Gastroesophageal sphincter (tissue), 4 donors: ENCODE data around the gene SDC1. TPM values are rescaled to one million over a fixed set of nuclear protein-coding genes. Genes with fewer than 3 reads are reported as not detected.

ENCODE experiments used
- ATAC-seq: fragments of 150-250 bp; one replicate; pipeline ENCODE4 v1.9.1; 2016; ENCODE audit warnings: mild to moderate bottlenecking, moderate library complexity
- H3K27ac ChIP-seq, 4 donors: fragments of 200-600 bp; sonication (generic) in 3 of 4; 1 replicate in 3 of 4; 2 replicates in 1 of 4; pipeline ENCODE4 v1.5.1; 2016 to 2019
- H3K27me3 ChIP-seq: fragments of 200-600 bp; sonication (generic); one replicate; pipeline ENCODE4 v1.5.1; 2019
- H3K36me3 ChIP-seq, 2 donors: fragments of 200-600 bp; sonication (generic); one replicate each; pipeline ENCODE4 v1.5.1; 2019; ENCODE audit warnings: control low read depth in 1 of 2
- H3K4me1 ChIP-seq, 3 donors: fragments of 200-600 bp; sonication (generic); 1 replicate in 2 of 3; 2 replicates in 1 of 3; pipeline ENCODE4 v1.5.1; 2016 to 2019; ENCODE audit warnings: control low read depth in 2 of 3
- H3K4me3 ChIP-seq, 2 donors: fragments of 200-600 bp; sonication (generic); one replicate each; pipeline ENCODE4 v1.5.1; 2019; ENCODE audit warnings: mild to moderate bottlenecking in 1 of 2, moderate library complexity in 1 of 2
- H3K9me3 ChIP-seq, 3 donors: fragments of 200-600 bp; sonication (generic); one replicate each; pipeline ENCODE4 v1.5.1; 2017 to 2019; ENCODE audit warnings: control low read depth in 2 of 3
- EP300 ChIP-seq: sonication (generic); formaldehyde crosslinking; IDR thresholded peaks from one replicate; pipeline ENCODE4 v1.6.1; 2017; ENCODE audit warnings: antibody characterized with exemption, mild to moderate bottlenecking
- POLR2A ChIP-seq, 2 donors: fragments of 450-650 bp; IDR thresholded peaks; one replicate each; pipeline ENCODE4 v1.6.1; 2017; ENCODE audit warnings: antibody characterized with exemption in 2 of 2, mild to moderate bottlenecking in 2 of 2, moderate library complexity in 1 of 2
- POLR2AphosphoS5 ChIP-seq: sonication (generic); formaldehyde crosslinking; IDR thresholded peaks from one replicate; pipeline ENCODE4 v1.6.1; 2017; ENCODE audit warnings: antibody characterized with exemption
- WGBS, 2 donors: methylation state at CpG; one replicate each; pipeline ENCODE4 v1.1.5; 2018; ENCODE audit warnings: low coverage in 1 of 2; 5-methylcytosine and 5-hydroxymethylcytosine counted together
- total RNA-seq, 4 donors: library from RNA; depleted of rRNA; stranded (reverse); fragments of >200 nt; gene quantifications; one replicate each; pipeline ENCODE4 v1.1.0, GENCODE V29; 2016
- TF ChIP-seq, protein P1 (sequence below), 4 experiments: fragments of 200-600 bp in 2 of 4; fragments of 450-650 bp in 2 of 4; sonication (generic) in 1 of 4; IDR thresholded peaks; one replicate each; pipeline ENCODE4 v1.5.1; 2017 to 2019; ENCODE audit warnings: antibody characterized with exemption in 4 of 4, mild to moderate bottlenecking in 2 of 4, moderate library complexity in 2 of 4

SDC1 gene
- total RNA-seq, 4 donors from 2014 or later: 1.1 to 29.5 (median 1.8) TPM

- no peak for ATAC-seq
- no peaks in the 10 kb centered on the region for H3K9me3 ChIP-seq
- 63% methylated on average over 1 of the region's 6 CpGs; no CpG with 5 or more reads in 1 of the 2 donors for WGBS, 2 donors
- no peak overlapping the region for H3K4me3 ChIP-seq
- no peaks in the 10 kb centered on the region for H3K36me3 ChIP-seq
- no peaks in the 10 kb centered on the region for H3K27me3 ChIP-seq
- H3K4me1 ChIP-seq: no peaks in the 10 kb centered on the region
- H3K27ac ChIP-seq: no peak overlapping the region
- TF ChIP-seq EP300: no peak
- TF ChIP-seq POLR2A (IDR thresholded peaks at IDR 0.05): no peak
- TF ChIP-seq, protein P1, sequence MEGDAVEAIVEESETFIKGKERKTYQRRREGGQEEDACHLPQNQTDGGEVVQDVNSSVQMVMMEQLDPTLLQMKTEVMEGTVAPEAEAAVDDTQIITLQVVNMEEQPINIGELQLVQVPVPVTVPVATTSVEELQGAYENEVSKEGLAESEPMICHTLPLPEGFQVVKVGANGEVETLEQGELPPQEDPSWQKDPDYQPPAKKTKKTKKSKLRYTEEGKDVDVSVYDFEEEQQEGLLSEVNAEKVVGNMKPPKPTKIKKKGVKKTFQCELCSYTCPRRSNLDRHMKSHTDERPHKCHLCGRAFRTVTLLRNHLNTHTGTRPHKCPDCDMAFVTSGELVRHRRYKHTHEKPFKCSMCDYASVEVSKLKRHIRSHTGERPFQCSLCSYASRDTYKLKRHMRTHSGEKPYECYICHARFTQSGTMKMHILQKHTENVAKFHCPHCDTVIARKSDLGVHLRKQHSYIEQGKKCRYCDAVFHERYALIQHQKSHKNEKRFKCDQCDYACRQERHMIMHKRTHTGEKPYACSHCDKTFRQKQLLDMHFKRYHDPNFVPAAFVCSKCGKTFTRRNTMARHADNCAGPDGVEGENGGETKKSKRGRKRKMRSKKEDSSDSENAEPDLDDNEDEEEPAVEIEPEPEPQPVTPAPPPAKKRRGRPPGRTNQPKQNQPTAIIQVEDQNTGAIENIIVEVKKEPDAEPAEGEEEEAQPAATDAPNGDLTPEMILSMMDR (IDR thresholded peaks at IDR 0.05): no peak
- no peak for TF ChIP-seq POLR2AphosphoS5
Observed at GRCh38 chr2:20199633-20200270, 25.2 kb downstream of the SDC1 start.

DNA sequence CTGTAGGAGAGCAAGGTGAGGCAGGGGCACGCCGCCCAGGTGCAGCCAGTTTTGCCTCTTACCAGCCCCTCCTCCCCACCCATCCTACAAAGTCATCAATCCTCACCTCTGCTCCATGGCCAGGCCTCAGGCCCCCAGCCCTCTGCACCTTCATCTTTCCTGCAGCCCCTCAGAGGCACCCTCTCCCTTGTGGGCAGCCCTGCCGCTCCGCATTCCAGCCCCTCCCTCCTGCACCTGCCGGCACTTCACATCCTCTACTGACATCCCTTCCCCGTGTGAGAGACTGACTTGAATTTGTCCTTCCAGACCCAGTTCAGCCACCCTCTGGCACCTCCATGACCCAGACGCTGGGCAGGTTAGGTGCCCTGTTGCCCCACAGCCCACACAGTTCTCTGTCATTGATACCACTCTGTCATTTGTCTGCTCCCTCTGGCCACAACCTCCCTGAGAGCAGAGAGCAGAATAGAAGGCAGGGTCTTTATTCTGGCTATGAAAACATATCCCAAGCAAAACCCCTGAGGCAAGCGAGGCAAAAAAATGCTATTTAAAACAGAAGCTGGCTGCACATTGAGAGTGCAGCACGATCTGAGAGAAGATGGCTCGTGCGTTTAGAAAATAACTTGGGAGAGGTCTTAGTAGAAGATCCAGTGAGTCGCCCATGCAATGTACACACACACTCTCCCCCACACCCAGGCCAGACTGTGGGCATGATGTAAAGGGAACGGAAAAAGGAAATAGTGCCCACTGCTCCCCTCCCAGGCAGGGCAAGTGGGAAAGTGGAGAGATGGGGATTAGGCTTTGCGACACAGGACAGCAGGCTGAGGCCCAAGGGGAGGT lies 25.9 kb downstream of the SDC1 start:
- H3K4me3 ChIP-seq: no peak overlapping the region
- no peaks in the 10 kb centered on the region for H3K36me3 ChIP-seq
- TF ChIP-seq POLR2A (IDR thresholded peaks at IDR 0.05) (no peak), EP300 (no peak), POLR2AphosphoS5 (no peak)
- TF ChIP-seq, protein P1 (IDR thresholded peaks at IDR 0.05): no peak
- H3K9me3 ChIP-seq: no peaks in the 10 kb centered on the region
- ATAC-seq: no peak
- no peaks in the 10 kb centered on the region for H3K27me3 ChIP-seq
- whole genome bisulfite sequencing, 2 donors: 78 to 90% methylated on average over 8 to 10 of the region's 14 CpGs
- no peak overlapping the region for H3K27ac ChIP-seq
- no peaks in the 10 kb centered on the region for H3K4me1 ChIP-seq

DNA sequence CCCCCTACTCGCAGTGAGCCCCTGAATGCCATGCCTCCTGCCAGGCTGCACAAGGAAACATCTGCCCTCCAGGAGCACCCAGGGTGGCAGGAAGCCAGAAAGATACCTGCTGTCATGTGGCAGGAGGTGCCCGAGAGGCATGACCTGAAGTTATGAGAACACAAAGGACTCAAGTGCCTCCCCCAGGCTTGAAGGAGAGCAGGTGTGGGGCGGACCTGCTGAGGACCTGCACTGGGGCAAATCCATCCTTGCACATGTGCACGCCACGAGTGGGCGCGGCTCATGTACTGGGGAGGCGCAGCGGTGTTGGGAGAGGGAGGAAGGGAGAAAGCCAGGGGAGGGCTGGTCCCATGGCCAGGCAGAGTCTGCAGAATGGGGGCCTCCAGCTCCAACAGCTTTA lies 26.9 kb downstream of the SDC1 start:
- no peaks in the 10 kb centered on the region for H3K9me3 ChIP-seq
- 83 to 100% methylated on average over 1 to 3 of the region's 9 CpGs for WGBS, 2 donors
- H3K4me3 ChIP-seq: no peak overlapping the region
- no peaks in the 10 kb centered on the region for H3K36me3 ChIP-seq
- no peaks in the 10 kb centered on the region for H3K4me1 ChIP-seq
- no peak for ATAC-seq
- H3K27ac ChIP-seq: no peak overlapping the region
- TF ChIP-seq POLR2AphosphoS5: no peak
- TF ChIP-seq POLR2A (IDR thresholded peaks at IDR 0.05): no peak
- no peaks in the 10 kb centered on the region for H3K27me3 ChIP-seq

DNA sequence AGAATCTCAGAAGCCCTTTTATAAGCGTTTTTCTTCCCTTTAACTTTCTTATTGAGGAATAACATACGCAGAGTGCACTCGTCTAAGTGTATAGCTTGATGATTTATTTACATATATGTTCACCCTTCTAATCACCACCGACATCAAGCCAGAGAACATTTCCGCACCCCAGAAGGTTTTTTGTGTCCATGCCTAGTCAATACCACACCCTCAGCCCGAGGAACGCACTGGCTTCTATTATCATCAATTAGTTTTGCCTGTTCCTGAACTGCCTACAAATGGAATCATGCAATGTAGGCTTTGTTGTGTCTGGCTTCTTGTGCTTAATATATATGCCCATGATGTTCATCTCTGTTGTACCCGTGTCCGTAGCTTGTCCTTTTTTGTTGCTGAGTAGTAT lies 27.7 kb downstream of the SDC1 start:
- H3K9me3 ChIP-seq: no peaks in the 10 kb centered on the region
- 81 to 82% methylated on average over 8 to 9 of the region's 9 CpGs for WGBS, 2 donors
- H3K4me3 ChIP-seq: no peak overlapping the region
- H3K27me3 ChIP-seq: no peaks in the 10 kb centered on the region
- H3K36me3 ChIP-seq: no peaks in the 10 kb centered on the region
- H3K4me1 ChIP-seq: no peaks in the 10 kb centered on the region
- no peak overlapping the region for H3K27ac ChIP-seq
- no peak for ATAC-seq
- TF ChIP-seq POLR2A (IDR thresholded peaks at IDR 0.05) (no peak), EP300 (no peak), POLR2AphosphoS5 (no peak)
- TF ChIP-seq, protein P1 (IDR thresholded peaks at IDR 0.05): no peak

DNA sequence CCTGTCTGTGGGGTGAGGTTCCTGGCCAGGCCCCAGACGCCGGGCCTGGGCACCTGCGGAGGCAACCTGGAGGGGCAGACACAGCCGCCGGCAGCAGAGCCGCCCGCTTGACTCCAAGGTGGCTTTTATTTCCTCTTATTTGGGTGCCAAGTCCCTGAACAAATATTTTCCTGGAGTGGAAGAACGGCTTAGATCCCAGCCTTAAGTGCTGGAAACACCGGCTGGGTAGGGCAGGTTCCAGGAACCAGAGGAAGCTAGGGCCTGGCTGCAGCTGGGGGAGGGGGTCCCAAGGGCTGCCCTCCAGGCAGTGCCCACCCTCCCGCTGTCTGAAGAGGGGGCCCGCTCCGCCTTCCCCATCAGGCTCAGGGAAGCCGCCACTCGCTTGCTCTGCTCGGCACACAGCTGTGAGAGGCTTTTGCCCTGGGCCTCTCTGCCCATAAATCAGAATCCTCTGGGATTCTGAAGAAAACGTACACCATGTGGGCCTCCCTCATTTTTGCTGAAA lies 28.2 kb downstream of the SDC1 start:
- H3K9me3 ChIP-seq: no peaks in the 10 kb centered on the region
- no peaks in the 10 kb centered on the region for H3K27me3 ChIP-seq
- H3K4me1 ChIP-seq: peaks cover 0 to 2% (median 0%) of the 10 kb centered on the region in 3 donors
- H3K4me3 ChIP-seq: no peak overlapping the region
- H3K27ac ChIP-seq: no peak overlapping the region
- TF ChIP-seq EP300 (no peak), POLR2A (IDR thresholded peaks at IDR 0.05) (no peak), POLR2AphosphoS5 (no peak)
- TF ChIP-seq, protein P1 (IDR thresholded peaks at IDR 0.05): no peak
- no peak for ATAC-seq
- WGBS, 2 donors: 52% methylated on average over 8 of the region's 16 CpGs; no CpG with 5 or more reads in 1 of the 2 donors
- H3K36me3 ChIP-seq: no peaks in the 10 kb centered on the region
